ENCODE data around the gene AREL1.

- TF ChIP-seq ZNF18 (tag by site-specific recombination; IDR thresholded peaks at IDR 0.05), result no peak
- no peak for TF ChIP-seq ZNF843 (tag by site-specific recombination; IDR thresholded peaks at IDR 0.05)
- TF ChIP-seq REST (tag by site-specific recombination; IDR thresholded peaks at IDR 0.05), result no peak
- no peak for TF ChIP-seq CTCF (tag by site-specific recombination; IDR thresholded peaks at IDR 0.05)
- no peak for TF ChIP-seq ZNF639 (tag by site-specific recombination; IDR thresholded peaks at IDR 0.05)
- TF ChIP-seq ZNF157 (tag by site-specific recombination; IDR thresholded peaks at IDR 0.05), result no peak
- no peak for TF ChIP-seq PATZ1 (tag by site-specific recombination; IDR thresholded peaks at IDR 0.05)
- no peak for TF ChIP-seq ZNF654 (tag by site-specific recombination; IDR thresholded peaks at IDR 0.05; ENCODE audit: low read depth)
- no peak for TF ChIP-seq YY1 (tag by site-specific recombination; IDR thresholded peaks at IDR 0.05)
- TF ChIP-seq SP3 (tag by site-specific recombination; IDR thresholded peaks at IDR 0.05), result no peak
- no peak for TF ChIP-seq ZNF354C (tag by site-specific recombination; IDR thresholded peaks at IDR 0.05; ENCODE audit: borderline replicate concordance, low read depth)
Measured at GRCh38 chr14:74697543-74697942, 15.3 kb downstream of the AREL1 start.
